ENCODE measurements around the gene GLB1L2.

DNA sequence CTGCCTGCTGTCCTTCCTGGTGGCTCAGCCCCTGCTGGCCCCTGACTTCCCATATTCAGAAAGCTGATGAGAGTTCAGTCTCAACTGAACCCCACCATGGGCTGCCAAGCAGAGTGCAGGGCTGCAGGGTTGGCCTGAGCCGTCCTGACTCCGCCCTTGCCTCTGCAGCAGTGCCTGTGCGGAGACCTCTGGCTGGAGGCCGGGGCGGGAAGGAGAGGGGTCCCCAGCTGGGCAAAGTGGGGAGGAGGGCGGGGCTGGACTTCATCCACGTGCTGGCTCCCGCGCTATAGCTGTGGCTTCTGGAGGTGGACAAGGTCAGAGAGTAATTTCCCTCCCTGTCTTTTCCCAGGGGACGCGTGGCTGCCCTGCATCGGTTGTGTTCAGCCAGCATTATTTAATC, 42.0 kb upstream of the GLB1L2 start:
- no peak for TF ChIP-seq ARNTL (CRISPR knock-in tag; IDR thresholded peaks at IDR 0.05; ENCODE audit: borderline replicate concordance, low read depth)
- no peak for TF ChIP-seq BACH2 (CRISPR knock-in tag; IDR thresholded peaks at IDR 0.05; ENCODE audit: borderline replicate concordance)
- no peak for TF ChIP-seq ESRRG (CRISPR knock-in tag; IDR thresholded peaks at IDR 0.05)
- no peak for TF ChIP-seq ZNF8 (CRISPR knock-in tag; IDR thresholded peaks at IDR 0.05)
- no peak for TF ChIP-seq ZFP30 (CRISPR knock-in tag; IDR thresholded peaks at IDR 0.05)
- no peak for TF ChIP-seq TOX (CRISPR knock-in tag; IDR thresholded peaks at IDR 0.05; ENCODE audit: borderline replicate concordance)
- TF ChIP-seq, protein P1, sequence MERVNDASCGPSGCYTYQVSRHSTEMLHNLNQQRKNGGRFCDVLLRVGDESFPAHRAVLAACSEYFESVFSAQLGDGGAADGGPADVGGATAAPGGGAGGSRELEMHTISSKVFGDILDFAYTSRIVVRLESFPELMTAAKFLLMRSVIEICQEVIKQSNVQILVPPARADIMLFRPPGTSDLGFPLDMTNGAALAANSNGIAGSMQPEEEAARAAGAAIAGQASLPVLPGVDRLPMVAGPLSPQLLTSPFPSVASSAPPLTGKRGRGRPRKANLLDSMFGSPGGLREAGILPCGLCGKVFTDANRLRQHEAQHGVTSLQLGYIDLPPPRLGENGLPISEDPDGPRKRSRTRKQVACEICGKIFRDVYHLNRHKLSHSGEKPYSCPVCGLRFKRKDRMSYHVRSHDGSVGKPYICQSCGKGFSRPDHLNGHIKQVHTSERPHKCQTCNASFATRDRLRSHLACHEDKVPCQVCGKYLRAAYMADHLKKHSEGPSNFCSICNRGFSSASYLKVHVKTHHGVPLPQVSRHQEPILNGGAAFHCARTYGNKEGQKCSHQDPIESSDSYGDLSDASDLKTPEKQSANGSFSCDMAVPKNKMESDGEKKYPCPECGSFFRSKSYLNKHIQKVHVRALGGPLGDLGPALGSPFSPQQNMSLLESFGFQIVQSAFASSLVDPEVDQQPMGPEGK (CRISPR knock-in tag; IDR thresholded peaks at IDR 0.05; ENCODE audit: borderline replicate concordance) = no peak
- no peak for TF ChIP-seq ZFP3 (CRISPR knock-in tag; IDR thresholded peaks at IDR 0.05)
- TF ChIP-seq TCF4 (CRISPR knock-in tag; IDR thresholded peaks at IDR 0.05; ENCODE audit: borderline replicate concordance) = no peak
- TF ChIP-seq PPARA (CRISPR knock-in tag; IDR thresholded peaks at IDR 0.05; ENCODE audit: borderline replicate concordance) = no peak
- TF ChIP-seq ZNF565 (CRISPR knock-in tag; conservative IDR thresholded peaks at IDR 0.05; ENCODE audit: low read depth) = no peak

All from SK-N-SH treated with all-trans-retinoic acid at 6 μM for 48 hours (cell line).